CD4-positive, alpha-beta memory T cell (primary cell): ENCODE measurements around the gene DBH. TPM values are rescaled to one million over a fixed set of nuclear protein-coding genes. Genes with fewer than 3 reads are reported as not detected.

Experiments used
- CTCF ChIA-PET: fragments of 350-600 bp; sonication (Branson Sonifier 250); formaldehyde crosslinking; loops from one replicate; lab custom pipeline; 2021; ENCODE audit warnings: inconsistent platforms; ENCODE audit not compliant: partially characterized antibody; lab: Charles Lee
- POLR2A ChIA-PET: fragments of 350-600 bp; sonication (Branson Sonifier 250); formaldehyde crosslinking; loops from one replicate; lab custom pipeline; 2021; ENCODE audit not compliant: partially characterized antibody; lab: Charles Lee
- DNase-seq, 5 donors: peaks; one replicate each; pipeline versions ENCODE4 v3.0.0 to v3.0.0-alpha.2; 2020 to 2022; ENCODE audit warnings: mixed read lengths in 1 of 5
- H3K27ac ChIP-seq: one replicate; pipeline ENCODE4 v1.7.0; 2013; ENCODE audit warnings: low read depth, low read length
- H3K27me3 ChIP-seq: 2 replicates; pipeline ENCODE4 v1.7.0; 2013; ENCODE audit warnings: mild to moderate bottlenecking, low read length, moderate library complexity; ENCODE audit not compliant: insufficient read depth
- H3K36me3 ChIP-seq: 2 replicates; pipeline ENCODE4 v1.7.0; 2013; ENCODE audit warnings: mild to moderate bottlenecking, low read length, moderate library complexity; ENCODE audit not compliant: insufficient read depth
- H3K4me1 ChIP-seq: 2 replicates; pipeline ENCODE4 v1.7.0; 2013; ENCODE audit warnings: mild to moderate bottlenecking, low read length, moderate library complexity; ENCODE audit not compliant: insufficient read depth
- H3K4me3 ChIP-seq, 2 donors: one replicate each; pipeline ENCODE4 v1.7.0; 2013; ENCODE audit warnings: low read length in 2 of 2, mild to moderate bottlenecking in 1 of 2
- H3K9me3 ChIP-seq, 2 donors: one replicate each; pipeline ENCODE4 v1.7.0; 2013; ENCODE audit warnings: low read length in 2 of 2, control low read depth in 1 of 2; ENCODE audit not compliant: control insufficient read depth in 1 of 2
- H3K27ac Mint-ChIP-seq, 7 donors: one replicate each; pipeline ENCODE4 v1.8.0; 2020 to 2021; ENCODE audit warnings: mixed read lengths in 7 of 7, mild to moderate bottlenecking in 6 of 7, inconsistent platforms in 3 of 7, moderate library complexity in 3 of 7
- H3K27me3 Mint-ChIP-seq, 2 donors: one replicate each; pipeline ENCODE4 v1.8.0; 2020 to 2021; ENCODE audit warnings: mixed read lengths in 2 of 2
- H3K36me3 Mint-ChIP-seq, 2 donors: one replicate each; pipeline ENCODE4 v1.8.0; 2020 to 2021; ENCODE audit warnings: mixed read lengths in 2 of 2, inconsistent platforms in 1 of 2, mild to moderate bottlenecking in 1 of 2
- H3K4me1 Mint-ChIP-seq, 4 donors: one replicate each; pipeline ENCODE4 v1.8.0; 2020 to 2021; ENCODE audit warnings: mixed read lengths in 4 of 4, mild to moderate bottlenecking in 1 of 4
- H3K4me3 Mint-ChIP-seq, 8 donors: one replicate each; pipeline ENCODE4 v1.8.0; 2020 to 2021; ENCODE audit warnings: mixed read lengths in 8 of 8, mild to moderate bottlenecking in 7 of 8, moderate library complexity in 6 of 8, inconsistent platforms in 3 of 8
- H3K9me3 Mint-ChIP-seq, 8 donors: one replicate each; pipeline ENCODE4 v1.8.0; 2020 to 2021; ENCODE audit warnings: mixed read lengths in 8 of 8, mild to moderate bottlenecking in 5 of 8, inconsistent platforms in 3 of 8, moderate library complexity in 1 of 8
- intact Hi-C: fragments of 100-400 bp; cut with micrococcal nuclease; formaldehyde crosslinking; loops from one replicate; pipeline ENCODE4 v1.15.1; 2023
- polyA plus RNA-seq, 2 donors: library from polyadenylated mRNA; unstranded; fragments of 300-500 nt; fragmentation: Illumina TruSeq; gene quantifications; one replicate each; pipeline ENCODE4 v1.2.3, GENCODE V29; 2021
- total RNA-seq, 2 experiments: library from RNA; stranded (reverse); gene quantifications; one replicate each; pipeline ENCODE4 v1.2.3, GENCODE V29; 2021

The DBH gene
- total and polyA plus RNA-seq, 4 experiments from 2014 or later, result 0.08 to 0.18 (median 0.09) TPM; not detected in 1

DNA sequence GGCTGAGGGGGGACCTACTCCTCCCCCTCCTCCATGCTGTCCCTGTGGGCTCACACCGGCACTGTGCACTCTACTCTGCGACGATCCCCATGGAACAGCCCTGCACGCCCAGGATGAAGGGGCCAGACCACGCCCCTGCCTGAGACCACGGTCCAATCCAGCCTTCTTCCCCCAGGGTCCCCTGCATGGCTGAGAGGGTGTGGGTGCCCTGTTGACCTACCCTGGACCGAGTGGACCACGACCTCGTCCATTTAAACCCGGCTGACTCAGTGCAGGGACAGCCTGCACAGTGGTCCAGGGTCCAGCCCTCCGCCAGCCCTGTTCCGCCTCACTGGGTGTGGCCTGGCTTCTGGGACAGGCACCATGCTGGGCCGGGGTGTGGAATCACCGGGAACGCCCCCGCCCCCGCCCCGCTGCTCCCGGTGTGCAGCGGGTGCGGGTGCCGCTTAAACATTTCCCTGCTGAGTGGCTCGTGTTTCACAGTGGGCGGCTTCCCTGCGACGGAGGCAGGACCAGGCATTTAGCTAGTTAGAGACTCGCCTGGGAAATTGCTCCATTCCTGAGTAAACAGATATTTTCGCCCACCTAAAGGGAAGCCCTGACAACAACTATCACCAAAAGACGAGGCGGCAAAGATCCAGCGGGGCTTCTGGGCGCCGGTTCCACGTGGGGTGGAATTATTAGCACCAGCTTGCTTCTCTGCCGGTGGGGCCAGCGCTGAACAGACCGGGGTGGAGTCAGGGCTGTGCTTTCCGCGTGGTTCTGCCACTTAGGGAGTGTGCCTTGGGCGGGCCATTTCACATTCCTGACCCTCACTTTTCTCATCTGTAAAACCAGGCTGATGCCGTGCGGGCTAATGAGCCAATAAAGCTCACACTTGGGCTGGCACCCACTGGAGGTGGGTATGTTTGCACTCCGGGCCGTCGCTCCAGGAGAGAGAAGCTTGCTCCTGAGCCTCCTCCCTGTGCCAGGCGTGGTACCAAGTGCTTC lies 22.6 kb downstream of the DBH start:
- POLR2A ChIA-PET, result interaction anchor here (0.7 to 2.1 kb wide), 2 partner anchors 43 to 69 kb away, joined by 3 to 10 read pairs; no protein-coding TSS in a partner anchor
- intact Hi-C loops, result no loop called here
- DNase-seq, result no peak

DNA sequence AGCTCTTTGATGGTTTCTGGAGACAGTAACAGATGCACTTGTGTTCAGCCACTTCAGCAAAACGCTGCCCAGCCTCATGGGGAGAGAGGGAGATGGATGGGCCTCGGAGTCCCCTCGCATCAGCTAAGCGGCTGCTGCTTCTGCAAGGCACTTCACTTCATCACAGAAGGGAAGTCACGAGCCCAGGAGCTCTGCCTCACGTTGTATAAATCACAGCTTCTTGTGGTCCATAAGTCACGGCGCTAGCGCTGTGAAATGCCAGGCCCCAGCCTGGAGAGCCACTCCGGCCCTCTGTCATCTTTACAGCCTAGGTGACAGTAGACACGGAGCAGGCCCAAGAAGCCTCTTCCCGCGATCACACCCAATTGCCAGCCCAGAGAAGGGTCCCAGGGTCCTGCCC lies 23.4 kb downstream of the DBH start:
- H3K9me3 ChIP-seq, result no peaks in the 10 kb centered on the region
- CTCF ChIA-PET, result interaction anchor here (0.7 to 1.7 kb wide), 2 partner anchors 8 to 67 kb away, joined by 3 to 4 read pairs; no protein-coding TSS in a partner anchor
- H3K9me3 Mint-ChIP-seq, result no peaks in the 10 kb centered on the region
- DNase-seq, result no peak
- peaks cover 12 to 43% (median 24%) of the 10 kb centered on the region in 4 donors for H3K4me1 Mint-ChIP-seq
- H3K36me3 Mint-ChIP-seq, result no peaks in the 10 kb centered on the region
- no peak overlapping the region for H3K4me3 ChIP-seq
- peaks cover 7 to 34% of the 10 kb centered on the region in 2 donors for H3K27me3 Mint-ChIP-seq
- no peaks in the 10 kb centered on the region for H3K36me3 ChIP-seq
- POLR2A ChIA-PET, result interaction anchor here (2.1 kb wide), 1 partner anchor 42 kb away, joined by 10 read pairs; no protein-coding TSS in a partner anchor
- H3K4me3 Mint-ChIP-seq, result no peak overlapping the region
- H3K27ac Mint-ChIP-seq, result peak overlapping the region in 1 of 7 donors; percentile 77
- H3K4me1 ChIP-seq, result peaks cover 34% of the 10 kb centered on the region
- H3K27ac ChIP-seq, result no peak overlapping the region
- intact Hi-C loops, result no loop called here
- peaks cover 6% of the 10 kb centered on the region for H3K27me3 ChIP-seq

More for the DNA sequence above, 22.6 kb downstream of the DBH start:
- no peaks in the 10 kb centered on the region for H3K9me3 Mint-ChIP-seq
- Histone ChIP-seq H3K4me1 (peaks cover 34% of the 10 kb centered on the region), H3K27ac (no peak overlapping the region), H3K36me3 (no peaks in the 10 kb centered on the region), H3K27me3 (peaks cover 6% of the 10 kb centered on the region), H3K4me3 (no peak overlapping the region), H3K9me3 (no peaks in the 10 kb centered on the region)
- H3K36me3 Mint-ChIP-seq, result no peaks in the 10 kb centered on the region
- H3K4me3 Mint-ChIP-seq, result peak overlapping the region in 5 of 8 donors; percentile 27 to 74 (median 69)
- peak overlapping the region in 2 of 7 donors; percentile 15 to 77 for H3K27ac Mint-ChIP-seq
- H3K27me3 Mint-ChIP-seq, result peaks cover 8 to 36% of the 10 kb centered on the region in 2 donors
- peaks cover 12 to 43% (median 24%) of the 10 kb centered on the region in 4 donors for H3K4me1 Mint-ChIP-seq
- CTCF ChIA-PET, result interaction anchor here (0.7 to 1.7 kb wide), 3 partner anchors 8 to 68 kb away, joined by 3 to 4 read pairs (median 3); no protein-coding TSS in a partner anchor

GRCh38 chr9:133661846-133662540 lies 25.8 kb downstream of the DBH start:
- peaks cover 2 to 15% of the 10 kb centered on the region in 2 donors for H3K27me3 Mint-ChIP-seq
- intact Hi-C loops, result no loop called here
- Histone ChIP-seq H3K4me1 (peaks cover 25% of the 10 kb centered on the region), H3K27ac (no peak overlapping the region), H3K27me3 (peaks cover 6% of the 10 kb centered on the region), H3K36me3 (no peaks in the 10 kb centered on the region), H3K9me3 (no peaks in the 10 kb centered on the region), H3K4me3 (no peak overlapping the region)
- no peak for DNase-seq
- no peak overlapping the region for H3K27ac Mint-ChIP-seq
- H3K36me3 Mint-ChIP-seq, result no peaks in the 10 kb centered on the region
- ChIA-PET POLR2A (no interaction called here), CTCF (no interaction called here)
- no peak overlapping the region for H3K4me3 Mint-ChIP-seq
- peaks cover 7 to 27% (median 15%) of the 10 kb centered on the region in 4 donors for H3K4me1 Mint-ChIP-seq
- H3K9me3 Mint-ChIP-seq, result no peaks in the 10 kb centered on the region

GRCh38 chr9:133664173-133665050 lies 28.2 kb downstream of the DBH start:
- no peaks in the 10 kb centered on the region for H3K27me3 ChIP-seq
- no peak overlapping the region for H3K27ac Mint-ChIP-seq
- no peaks in the 10 kb centered on the region for H3K9me3 ChIP-seq
- peaks cover 0 to 3% of the 10 kb centered on the region in 2 donors for H3K27me3 Mint-ChIP-seq
- no peaks in the 10 kb centered on the region for H3K36me3 ChIP-seq
- peaks cover 4% of the 10 kb centered on the region for H3K4me1 ChIP-seq
- H3K4me3 ChIP-seq, result no peak overlapping the region
- intact Hi-C loops, result no loop called here
- no peak for DNase-seq
- H3K4me1 Mint-ChIP-seq, result peaks cover 0 to 4% (median under 1%) of the 10 kb centered on the region in 4 donors
- no peak overlapping the region for H3K4me3 Mint-ChIP-seq
- no peaks in the 10 kb centered on the region for H3K36me3 Mint-ChIP-seq
- H3K9me3 Mint-ChIP-seq, result no peaks in the 10 kb centered on the region
- no peak overlapping the region for H3K27ac ChIP-seq
- ChIA-PET CTCF (interaction anchor here (1.1 kb wide), 1 partner anchor 89 kb away, joined by 3 read pairs; no protein-coding TSS in a partner anchor), POLR2A (interaction anchor here (1.1 kb wide), 1 partner anchor 8 kb away, joined by 3 read pairs; no protein-coding TSS in a partner anchor)

DNA sequence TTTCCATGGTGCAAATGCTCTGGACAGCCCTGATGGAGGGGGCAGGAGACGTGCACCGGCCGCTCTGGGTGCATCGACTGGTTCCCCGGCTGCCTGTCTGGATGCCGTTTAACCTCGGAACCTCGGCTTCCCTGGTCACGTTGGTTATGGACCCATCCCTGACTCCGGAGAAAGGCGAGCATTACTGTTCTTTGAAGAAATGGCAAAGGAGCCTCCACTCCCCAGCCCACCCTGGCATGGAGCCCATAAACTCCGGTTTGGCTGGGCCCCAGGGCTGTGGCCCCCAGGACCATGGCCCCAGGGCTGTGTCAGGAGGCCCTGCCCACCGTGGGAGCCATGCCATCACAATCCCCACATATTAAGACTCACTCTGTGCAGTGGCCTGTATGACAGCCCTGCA lies 28.9 kb downstream of the DBH start:
- ChIA-PET POLR2A (interaction anchor here (1.1 kb wide), 1 partner anchor 9 kb away, joined by 3 read pairs; no protein-coding TSS in a partner anchor), CTCF (interaction anchor here (1.1 kb wide), 1 partner anchor 90 kb away, joined by 3 read pairs; no protein-coding TSS in a partner anchor)
- Histone ChIP-seq H3K27ac (no peak overlapping the region), H3K27me3 (no peaks in the 10 kb centered on the region), H3K4me3 (no peak overlapping the region), H3K4me1 (no peaks in the 10 kb centered on the region), H3K36me3 (no peaks in the 10 kb centered on the region), H3K9me3 (no peaks in the 10 kb centered on the region)
- DNase-seq, result no peak
- H3K27me3 Mint-ChIP-seq, result peaks cover 0 to under 1% of the 10 kb centered on the region in 2 donors
- H3K4me3 Mint-ChIP-seq, result no peak overlapping the region
- no peaks in the 10 kb centered on the region for H3K4me1 Mint-ChIP-seq
- H3K36me3 Mint-ChIP-seq, result no peaks in the 10 kb centered on the region
- H3K27ac Mint-ChIP-seq, result no peak overlapping the region
- H3K9me3 Mint-ChIP-seq, result no peaks in the 10 kb centered on the region
- intact Hi-C loops, result no loop called here

DNA sequence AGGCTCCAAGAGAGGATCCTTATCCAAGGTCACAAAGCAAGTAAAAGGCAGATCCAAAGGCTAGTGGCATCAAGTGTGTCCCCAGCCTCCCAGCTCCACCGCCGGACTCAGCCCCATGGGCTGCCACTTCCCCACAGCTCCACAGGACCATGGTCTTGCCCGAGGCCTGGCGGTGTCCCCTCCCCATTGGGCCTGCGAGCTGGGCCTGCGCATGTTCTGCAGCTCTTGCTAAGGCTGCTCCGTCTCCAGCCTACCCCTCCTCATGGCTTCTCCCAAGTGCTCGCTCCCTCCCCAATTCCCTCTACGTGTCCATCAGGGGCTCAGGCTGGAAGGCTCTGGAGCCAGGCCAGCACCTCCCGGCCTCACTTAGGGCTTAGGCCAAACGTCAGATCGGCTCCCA lies 29.4 kb downstream of the DBH start:
- no peaks in the 10 kb centered on the region for H3K4me1 ChIP-seq
- ChIA-PET CTCF (no interaction called here), POLR2A (interaction anchor here (1.1 kb wide), 1 partner anchor 9 kb away, joined by 3 read pairs; no protein-coding TSS in a partner anchor)
- Mint-ChIP-seq H3K4me1 (no peaks in the 10 kb centered on the region), H3K4me3 (no peak overlapping the region), H3K27me3 (no peaks in the 10 kb centered on the region), H3K27ac (no peak overlapping the region), H3K36me3 (no peaks in the 10 kb centered on the region), H3K9me3 (no peaks in the 10 kb centered on the region)
- H3K9me3 ChIP-seq, result no peaks in the 10 kb centered on the region
- intact Hi-C loops, result no loop called here
- no peaks in the 10 kb centered on the region for H3K27me3 ChIP-seq
- no peak overlapping the region for H3K4me3 ChIP-seq
- no peaks in the 10 kb centered on the region for H3K36me3 ChIP-seq
- no peak overlapping the region for H3K27ac ChIP-seq
- DNase-seq, result no peak
